OCI-LY7 (cell line): Measurements from ENCODE around the gene TM4SF1. TPM values are rescaled to one million over a fixed set of nuclear protein-coding genes. Genes with fewer than 3 reads are reported as not detected.

Experiments
- BruUV-seq: library from RNA; stranded (reverse); fragments of 400-500 nt; replicated peaks from 2 replicates; lab custom pipeline; 2021; lab: Mats Ljungman, UMichigan
- CTCF ChIA-PET: fragments of 300-600 bp; sonication (Branson Sonifier 250); formaldehyde crosslinking; loops from one replicate; lab custom pipeline; 2022; ENCODE audit warnings: antibody characterized with exemption; ENCODE audit not compliant: unreplicated experiment; lab: Charles Lee
- POLR2A ChIA-PET: fragments of 300-600 bp; sonication (Branson Sonifier 250); formaldehyde crosslinking; loops from one replicate; lab custom pipeline; 2022; ENCODE audit warnings: antibody characterized with exemption; lab: Charles Lee
- DNase-seq: peaks from one replicate; pipeline ENCODE4 v3.0.0-alpha.2; 2015; ENCODE audit warnings: low spot score
- H2AFZ ChIP-seq: fragments of 200-600 bp; sonication (generic), shearing (Covaris generic); 2 replicates; pipeline ENCODE4 v1.6.1; 2014; ENCODE audit warnings: mild to moderate bottlenecking, antibody characterized with exemption, low read length, moderate library complexity
- H3K27ac ChIP-seq: fragments of 200-600 bp; sonication (generic); 2 replicates; pipeline ENCODE4 v1.5.1; 2014; ENCODE audit warnings: mixed run types, low read depth, mild to moderate bottlenecking, moderate library complexity, low read length, inconsistent platforms; ENCODE audit not compliant: poor library complexity, severe bottlenecking
- H3K36me3 ChIP-seq: fragments of 200-600 bp; sonication (generic); 2 replicates; pipeline ENCODE4 v1.6.1; 2014; ENCODE audit warnings: mild to moderate bottlenecking, antibody characterized with exemption, low read length, moderate library complexity, mixed read lengths; ENCODE audit not compliant: insufficient read depth
- H3K4me1 ChIP-seq: fragments of 200-600 bp; sonication (generic); 2 replicates; pipeline ENCODE4 v1.5.1; 2014; ENCODE audit warnings: mild to moderate bottlenecking, low read length; ENCODE audit not compliant: insufficient read depth, poor library complexity, severe bottlenecking
- H3K4me2 ChIP-seq: fragments of 200-600 bp; sonication (generic); 2 replicates; pipeline ENCODE4 v1.6.1; 2014; ENCODE audit warnings: mild to moderate bottlenecking, low read length
- H3K4me3 ChIP-seq: fragments of 200-600 bp; sonication (generic); 2 replicates; pipeline ENCODE4 v1.5.1; 2014; ENCODE audit warnings: mild to moderate bottlenecking, low read depth, low read length; ENCODE audit not compliant: poor library complexity, severe bottlenecking
- H3K79me2 ChIP-seq: fragments of 200-600 bp; sonication (generic); 2 replicates; pipeline ENCODE4 v1.6.1; 2016; ENCODE audit warnings: low read depth, mild to moderate bottlenecking, low read length, moderate library complexity, mixed read lengths; ENCODE audit not compliant: insufficient read depth
- H3K9me2 ChIP-seq: fragments of 200-600 bp; sonication (generic); 2 replicates; pipeline ENCODE4 v1.6.1; 2016; ENCODE audit warnings: mild to moderate bottlenecking, low read length, mixed read lengths; ENCODE audit not compliant: insufficient read depth
- H3K9me3 ChIP-seq: fragments of 200-600 bp; sonication (generic); 2 replicates; pipeline ENCODE4 v1.6.1; 2014; ENCODE audit warnings: mild to moderate bottlenecking, mixed run types, low read length, mixed read lengths
- H4K20me1 ChIP-seq: fragments of 200-600 bp; sonication (generic); 2 replicates; pipeline ENCODE4 v1.6.1; 2014; ENCODE audit warnings: mild to moderate bottlenecking, antibody characterized with exemption, low read length, moderate library complexity, mixed read lengths; ENCODE audit not compliant: insufficient read depth
- CTCF ChIP-seq: fragments of 200-600 bp; sonication (generic); conservative IDR thresholded peaks from 2 replicates; pipeline ENCODE4 v1.5.1; 2014; ENCODE audit warnings: mild to moderate bottlenecking, antibody characterized with exemption, low read length, moderate library complexity, mixed read lengths
- EZH2phosphoT487 ChIP-seq: fragments of 200-600 bp; sonication (generic); IDR thresholded peaks from 2 replicates; pipeline ENCODE4 v1.6.1; 2018; ENCODE audit warnings: low read depth, borderline replicate concordance, mild to moderate bottlenecking, mixed run types, antibody characterized with exemption, low read length, moderate library complexity, mixed read lengths
- intact Hi-C: fragments of 100-400 bp; cut with micrococcal nuclease; formaldehyde crosslinking; loops from one replicate; pipeline ENCODE4 v1.10.0; 2022; ENCODE audit not compliant: unreplicated experiment
- total RNA-seq, 2 experiments: library from RNA; depleted of rRNA in 1 of 2; stranded (reverse); fragments of >200 nt in 1 of 2; shearing (Covaris generic) in 1 of 2; gene quantifications; 2 replicates each; pipeline ENCODE4 v1.2.3, GENCODE V29; 2014 to 2022

TM4SF1 gene
- total RNA-seq, 2 experiments from 2014 or later = not detected

- Histone ChIP-seq H3K9me3 (no peaks in the 10 kb centered on the region), H3K36me3 (no peaks in the 10 kb centered on the region), H3K4me2 (no peak overlapping the region), H3K4me1 (no peaks in the 10 kb centered on the region), H3K79me2 (no peaks in the 10 kb centered on the region), H2AFZ (no peak overlapping the region), H3K9me2 (no peaks in the 10 kb centered on the region), H3K27ac (no peak overlapping the region), H3K4me3 (no peak overlapping the region), H4K20me1 (no peaks in the 10 kb centered on the region)
- POLR2A ChIA-PET = interaction anchor here (0.9 kb wide), 1 partner anchor 20 kb away, joined by 3 read pairs; no protein-coding TSS in a partner anchor
- BruUV-seq = no TSS peak
- DNase-seq = no peak
- CTCF ChIA-PET = interaction anchor here (0.6 kb wide), 1 partner anchor 35 kb away, joined by 3 read pairs; no protein-coding TSS in a partner anchor
- intact Hi-C loops = no loop called here
- TF ChIP-seq CTCF (no peak), EZH2phosphoT487 (no peak)
Measured at GRCh38 chr3:149417727-149418126, 40.3 kb upstream of the TM4SF1 start.

- Histone ChIP-seq H4K20me1 (no peaks in the 10 kb centered on the region), H3K4me2 (no peak overlapping the region), H3K27ac (no peak overlapping the region), H3K4me3 (no peak overlapping the region), H3K36me3 (no peaks in the 10 kb centered on the region), H3K9me2 (no peaks in the 10 kb centered on the region), H3K4me1 (no peaks in the 10 kb centered on the region), H3K79me2 (no peaks in the 10 kb centered on the region), H3K9me3 (no peaks in the 10 kb centered on the region), H2AFZ (no peak overlapping the region)
- intact Hi-C loops = no loop called here
- no peak for TF ChIP-seq EZH2phosphoT487
- TF ChIP-seq CTCF = no peak
- DNase-seq = no peak
- POLR2A ChIA-PET = no interaction called here
- no TSS peak for BruUV-seq
- CTCF ChIA-PET = no interaction called here
Measured at GRCh38 chr3:149417174-149417573, 39.7 kb upstream of the TM4SF1 start.

- CTCF ChIA-PET = no interaction called here
- Histone ChIP-seq H4K20me1 (no peaks in the 10 kb centered on the region), H3K9me2 (no peaks in the 10 kb centered on the region), H3K4me3 (no peak overlapping the region), H3K4me1 (no peaks in the 10 kb centered on the region), H2AFZ (no peak overlapping the region), H3K36me3 (no peaks in the 10 kb centered on the region), H3K27ac (no peak overlapping the region), H3K4me2 (no peak overlapping the region), H3K79me2 (no peaks in the 10 kb centered on the region), H3K9me3 (no peaks in the 10 kb centered on the region)
- intact Hi-C loops = no loop called here
- no peak for TF ChIP-seq EZH2phosphoT487
- TF ChIP-seq CTCF = no peak
- POLR2A ChIA-PET = no interaction called here
- no peak for DNase-seq
- no TSS peak for BruUV-seq
Measured at GRCh38 chr3:149415484-149415883, 38.0 kb upstream of the TM4SF1 start.
